Limb (tissue), 2 donors: ENCODE data around the gene NR3C1.
A peak's percentile ranks its signal among the peaks of the same experiment; 100 is the strongest.

ENCODE experiments used
- DNase-seq, 2 donors: peaks; one replicate each; pipeline ENCODE4 v3.0.0-alpha.2; 2016; ENCODE audit errors: extremely low spot score in 2 of 2

NR3C1 gene

DNA sequence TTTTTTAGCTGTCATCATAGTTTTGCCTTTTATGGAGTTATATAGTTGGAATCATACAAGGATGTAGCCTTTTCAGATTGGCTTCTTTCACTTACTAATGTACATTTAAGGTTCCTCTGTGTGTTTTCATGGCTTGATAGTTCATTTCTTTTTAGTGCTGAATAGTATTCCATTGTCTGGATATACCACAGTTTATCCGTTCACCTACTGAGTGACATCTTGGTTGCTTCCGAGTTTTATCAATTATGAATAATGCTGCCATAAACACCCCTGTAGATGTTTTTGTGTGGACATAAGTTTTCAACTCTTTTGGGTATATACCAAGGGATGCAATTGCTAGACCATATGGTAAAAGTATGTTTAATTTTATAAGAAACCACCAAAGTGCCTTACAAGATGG lies 136.3 kb downstream of the NR3C1 start:
- no peak for DNase-seq

- DNase-seq = no peak
These were observed 137.5 kb downstream of the NR3C1 start for GRCh38 chr5:143265995-143266394.

- no peak for DNase-seq
These were observed 140.1 kb downstream of the NR3C1 start for GRCh38 chr5:143263272-143263810.

GRCh38 chr5:143262393-143263174 lies 140.9 kb downstream of the NR3C1 start:
- no peak for DNase-seq

DNA sequence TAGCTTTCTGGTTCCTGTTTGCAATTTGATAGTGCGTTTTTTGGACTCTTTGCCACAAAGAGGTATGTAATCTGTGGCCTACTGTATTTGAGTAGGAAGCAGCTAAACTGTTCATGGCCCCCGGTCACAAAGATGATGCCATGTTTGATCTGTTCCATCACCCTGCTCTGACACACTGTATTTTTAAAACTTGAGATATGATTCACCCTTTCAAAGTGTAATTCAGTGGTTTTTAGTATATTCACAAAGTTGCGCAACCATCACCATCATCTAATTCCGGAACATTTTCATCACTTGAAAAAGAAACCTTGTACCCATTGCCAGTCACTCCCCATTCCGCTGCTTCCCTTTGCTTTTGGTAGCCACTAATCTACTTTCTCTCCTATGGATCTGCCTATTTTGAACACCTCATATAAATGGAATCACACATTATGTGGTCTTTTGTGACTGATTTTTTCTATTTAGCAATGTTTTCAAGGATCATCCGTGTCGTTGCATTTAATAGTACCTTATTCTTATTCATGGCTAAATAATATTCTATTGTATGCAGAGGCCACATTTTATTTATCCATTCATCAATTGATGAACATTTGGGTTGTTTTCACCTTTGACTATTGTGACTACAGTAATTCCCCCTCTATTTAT lies 141.6 kb downstream of the NR3C1 start:
- no peak for DNase-seq

GRCh38 chr5:143259254-143259605 lies 144.3 kb downstream of the NR3C1 start:
- no peak for DNase-seq

DNA sequence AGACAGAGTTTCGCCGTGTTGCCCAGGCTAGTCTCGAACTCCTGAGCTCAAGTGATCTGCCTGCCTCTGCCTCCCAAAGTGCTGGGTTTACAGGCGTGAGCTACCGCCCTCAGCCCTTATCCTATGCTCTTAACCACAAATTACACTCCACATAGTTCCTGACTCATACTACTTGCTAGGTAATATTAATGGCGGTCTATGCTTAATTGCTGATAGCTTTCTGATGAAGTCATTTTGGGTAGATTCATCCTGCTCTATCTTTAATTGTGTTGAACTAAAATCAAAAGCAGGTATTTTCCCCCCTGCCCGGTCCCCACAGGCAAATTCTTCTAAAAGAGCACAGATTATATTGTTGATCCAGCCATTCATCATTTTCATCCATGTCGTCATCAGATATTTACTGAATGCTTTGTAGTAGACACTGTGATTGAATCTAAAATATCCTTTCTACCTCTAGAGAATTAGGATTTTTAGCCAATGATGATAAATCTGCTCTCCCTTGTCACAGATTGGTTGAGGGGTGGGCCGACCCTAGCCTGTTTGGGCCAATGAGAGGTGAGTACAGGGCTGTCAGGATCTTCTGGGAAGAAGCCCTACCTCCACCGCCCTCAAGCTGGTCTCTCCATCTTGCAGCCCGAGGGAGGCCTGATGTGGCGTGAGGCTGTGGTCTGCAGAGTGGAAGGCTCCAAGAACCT lies 144.8 kb downstream of the NR3C1 start:
- no peak for DNase-seq

DNA sequence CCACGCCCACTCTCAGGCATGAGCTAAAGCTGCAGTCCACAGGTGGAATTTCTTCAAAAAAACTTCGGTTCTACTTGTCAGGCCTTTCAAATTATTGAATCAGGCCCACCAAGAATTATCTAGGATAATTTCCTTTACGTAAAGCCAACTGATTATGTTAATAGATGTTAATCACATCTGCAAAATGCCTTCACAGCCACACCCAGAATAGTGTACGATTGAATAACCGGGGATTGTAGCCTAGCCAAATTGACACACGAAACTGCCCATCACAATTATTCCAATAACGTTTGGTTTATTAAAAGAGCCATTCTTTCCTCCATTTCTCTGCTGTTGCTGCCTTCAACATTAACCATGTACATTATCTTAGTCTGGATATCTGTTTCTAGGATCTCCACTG lies 148.7 kb downstream of the NR3C1 start:
- DNase-seq = no peak

- DNase-seq = no peak
These were observed 151.5 kb downstream of the NR3C1 start for GRCh38 chr5:143251946-143252345.

GRCh38 chr5:143251190-143251589 lies 152.3 kb downstream of the NR3C1 start:
- no peak for DNase-seq

- no peak for DNase-seq
These were observed 153.6 kb downstream of the NR3C1 start for GRCh38 chr5:143249851-143250250.

GRCh38 chr5:143248822-143249579 lies 154.5 kb downstream of the NR3C1 start:
- no peak for DNase-seq

DNA sequence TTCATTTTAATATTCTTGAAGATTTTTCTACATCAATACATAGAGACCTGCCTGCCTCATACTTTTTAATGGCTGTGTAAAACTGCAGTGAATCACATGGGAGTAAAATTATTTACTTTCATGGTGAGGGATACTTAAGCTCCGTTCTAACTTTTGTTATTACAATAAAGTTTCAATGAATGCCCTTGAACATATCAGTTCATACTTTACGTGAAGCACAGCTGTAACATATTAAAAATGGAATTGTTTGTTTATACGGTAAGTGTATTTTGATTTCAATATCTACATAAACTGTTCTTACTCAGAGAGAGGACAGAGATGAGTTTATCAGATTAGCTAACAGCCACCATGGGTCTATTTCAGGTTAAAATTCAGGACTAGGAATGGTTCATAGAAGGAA lies 155.1 kb downstream of the NR3C1 start:
- no peak for DNase-seq

DNA sequence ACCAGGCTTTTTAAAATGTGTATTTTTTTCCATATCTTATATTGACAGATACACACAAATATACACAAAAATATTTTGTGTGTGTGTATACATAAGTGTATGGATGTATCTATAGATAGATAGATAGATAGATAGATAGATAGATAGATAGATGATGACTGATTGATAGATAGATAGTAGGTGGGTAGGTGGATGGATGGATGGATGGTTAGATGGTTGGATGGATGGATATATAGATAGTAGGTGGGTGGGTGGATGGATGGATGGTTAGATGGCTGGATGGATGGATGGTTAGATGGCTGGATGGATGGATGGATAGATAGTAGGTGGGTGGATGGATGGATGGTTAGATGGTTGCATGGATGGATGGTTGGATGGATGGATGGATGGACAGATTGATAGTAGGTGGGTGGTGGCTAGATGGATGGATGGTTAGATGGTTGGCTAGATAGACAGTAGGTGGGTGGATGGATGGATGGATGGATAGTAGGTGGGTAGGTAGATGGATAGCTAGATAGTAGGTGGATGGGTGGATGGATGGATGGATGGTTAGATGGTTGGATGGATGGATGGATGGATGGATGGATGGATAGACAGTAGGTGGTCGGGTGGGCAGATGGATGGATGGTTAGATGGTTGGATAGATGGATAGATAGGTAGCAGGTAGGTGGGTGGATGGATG lies 156.2 kb downstream of the NR3C1 start:
- DNase-seq = no peak

DNA sequence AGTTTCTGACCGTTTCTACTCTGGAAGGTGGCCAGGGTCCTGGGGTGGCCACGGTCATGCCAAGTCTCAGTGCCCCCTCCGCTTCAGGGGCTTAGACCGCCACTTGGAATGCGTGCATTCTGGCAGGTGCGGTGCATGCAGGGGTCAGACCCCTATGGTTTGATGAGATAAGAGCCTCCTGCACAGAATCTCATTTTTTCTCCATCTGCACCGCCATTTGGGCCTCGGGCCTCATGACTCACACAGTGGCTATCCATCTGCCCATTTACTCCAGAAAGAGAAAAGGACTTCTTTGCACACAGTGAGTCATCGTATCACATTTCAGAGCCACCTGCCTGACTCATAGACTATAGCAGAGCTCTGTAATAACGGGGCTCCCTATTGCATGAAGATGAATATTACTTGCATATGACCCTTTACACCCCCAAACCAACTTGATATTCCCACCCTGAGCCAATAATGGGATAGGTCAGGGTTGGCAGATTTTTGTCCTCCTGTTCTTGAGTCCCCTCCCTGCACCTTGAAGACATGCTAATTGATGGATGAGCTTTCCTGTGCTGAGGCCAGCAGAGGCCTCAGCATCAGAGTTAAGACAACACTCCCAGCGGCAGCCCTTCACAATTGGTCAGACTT lies 157.4 kb downstream of the NR3C1 start:
- no peak for DNase-seq

- DNase-seq = no peak
These were observed 158.5 kb downstream of the NR3C1 start for GRCh38 chr5:143244990-143245389.

DNA sequence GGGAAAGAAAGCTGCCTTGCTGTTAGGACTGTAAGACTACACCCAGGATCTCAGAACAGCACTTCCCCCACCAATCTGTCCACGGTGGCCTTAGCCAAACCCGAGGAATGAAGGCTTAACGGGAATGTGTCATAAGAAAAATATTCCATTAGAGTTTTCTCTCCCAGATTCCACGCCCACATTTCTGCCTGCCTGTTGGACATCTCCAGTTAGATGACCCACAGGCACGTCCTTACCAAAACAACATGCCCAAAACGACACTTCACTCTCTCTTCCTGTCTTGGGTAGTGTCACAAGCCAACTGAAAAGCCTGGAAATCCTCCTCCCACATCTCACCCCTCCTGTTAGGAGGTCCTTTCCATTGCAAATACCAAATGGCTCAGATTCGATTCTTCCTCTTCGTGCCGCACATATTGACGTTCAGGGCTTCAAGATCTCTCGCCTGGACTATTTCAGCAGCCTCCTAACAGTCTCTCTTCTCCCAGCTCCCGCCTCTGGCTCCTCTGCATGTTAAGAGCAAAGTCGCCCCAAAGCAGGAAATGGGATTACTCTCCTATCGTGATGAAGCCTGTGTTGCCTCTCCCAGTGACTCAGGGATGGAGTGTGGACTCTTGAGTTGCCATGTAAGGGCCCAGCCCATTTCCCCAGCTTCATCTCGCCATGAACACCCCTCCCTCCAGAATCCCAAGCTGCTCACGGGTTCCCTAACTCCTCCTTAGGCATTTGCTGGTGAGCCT lies 159.3 kb downstream of the NR3C1 start:
- peak; percentile 41 to 76 for DNase-seq

GRCh38 chr5:143243103-143243502 lies 160.4 kb downstream of the NR3C1 start:
- DNase-seq = no peak

- DNase-seq = no peak
These were observed 161.6 kb downstream of the NR3C1 start for GRCh38 chr5:143241892-143242291.
